ENCODE data around the gene FARS2. TPM values are rescaled to one million over a fixed set of nuclear protein-coding genes. Genes with fewer than 3 reads are reported as not detected.

FARS2 gene
- total RNA-seq, 1 experiment from 2014 or later, result 15.0 TPM

GRCh38 chr6:5677219-5678000, 416.1 kb downstream of the FARS2 start (continued):
- TF ChIP-seq NR1H2 (CRISPR knock-in tag; IDR thresholded peaks at IDR 0.05), result no peak

- no peak for DNase-seq (ENCODE audit: low spot score)
- peaks cover 5% of the 10 kb centered on the region for H3K9me3 Mint-ChIP-seq
- H3K27me3 Mint-ChIP-seq (ENCODE audit: low read depth), result no peaks in the 10 kb centered on the region
- TF ChIP-seq E2F1 (CRISPR knock-in tag; IDR thresholded peaks at IDR 0.05), result no peak
- TF ChIP-seq CREB1 (CRISPR knock-in tag; IDR thresholded peaks at IDR 0.05), result no peak
- no peak for TF ChIP-seq JUN (CRISPR knock-in tag; IDR thresholded peaks at IDR 0.05)
- TF ChIP-seq TEAD1 (CRISPR knock-in tag; IDR thresholded peaks at IDR 0.05), result no peak
- TF ChIP-seq, protein P1, sequence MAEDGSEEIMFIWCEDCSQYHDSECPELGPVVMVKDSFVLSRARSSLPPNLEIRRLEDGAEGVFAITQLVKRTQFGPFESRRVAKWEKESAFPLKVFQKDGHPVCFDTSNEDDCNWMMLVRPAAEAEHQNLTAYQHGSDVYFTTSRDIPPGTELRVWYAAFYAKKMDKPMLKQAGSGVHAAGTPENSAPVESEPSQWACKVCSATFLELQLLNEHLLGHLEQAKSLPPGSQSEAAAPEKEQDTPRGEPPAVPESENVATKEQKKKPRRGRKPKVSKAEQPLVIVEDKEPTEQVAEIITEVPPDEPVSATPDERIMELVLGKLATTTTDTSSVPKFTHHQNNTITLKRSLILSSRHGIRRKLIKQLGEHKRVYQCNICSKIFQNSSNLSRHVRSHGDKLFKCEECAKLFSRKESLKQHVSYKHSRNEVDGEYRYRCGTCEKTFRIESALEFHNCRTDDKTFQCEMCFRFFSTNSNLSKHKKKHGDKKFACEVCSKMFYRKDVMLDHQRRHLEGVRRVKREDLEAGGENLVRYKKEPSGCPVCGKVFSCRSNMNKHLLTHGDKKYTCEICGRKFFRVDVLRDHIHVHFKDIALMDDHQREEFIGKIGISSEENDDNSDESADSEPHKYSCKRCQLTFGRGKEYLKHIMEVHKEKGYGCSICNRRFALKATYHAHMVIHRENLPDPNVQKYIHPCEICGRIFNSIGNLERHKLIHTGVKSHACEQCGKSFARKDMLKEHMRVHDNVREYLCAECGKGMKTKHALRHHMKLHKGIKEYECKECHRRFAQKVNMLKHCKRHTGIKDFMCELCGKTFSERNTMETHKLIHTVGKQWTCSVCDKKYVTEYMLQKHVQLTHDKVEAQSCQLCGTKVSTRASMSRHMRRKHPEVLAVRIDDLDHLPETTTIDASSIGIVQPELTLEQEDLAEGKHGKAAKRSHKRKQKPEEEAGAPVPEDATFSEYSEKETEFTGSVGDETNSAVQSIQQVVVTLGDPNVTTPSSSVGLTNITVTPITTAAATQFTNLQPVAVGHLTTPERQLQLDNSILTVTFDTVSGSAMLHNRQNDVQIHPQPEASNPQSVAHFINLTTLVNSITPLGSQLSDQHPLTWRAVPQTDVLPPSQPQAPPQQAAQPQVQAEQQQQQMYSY (CRISPR knock-in tag; IDR thresholded peaks at IDR 0.05), result no peak
- no peak for TF ChIP-seq FOXP1 (CRISPR knock-in tag; IDR thresholded peaks at IDR 0.05; ENCODE audit: borderline replicate concordance)
- TF ChIP-seq, protein P2, sequence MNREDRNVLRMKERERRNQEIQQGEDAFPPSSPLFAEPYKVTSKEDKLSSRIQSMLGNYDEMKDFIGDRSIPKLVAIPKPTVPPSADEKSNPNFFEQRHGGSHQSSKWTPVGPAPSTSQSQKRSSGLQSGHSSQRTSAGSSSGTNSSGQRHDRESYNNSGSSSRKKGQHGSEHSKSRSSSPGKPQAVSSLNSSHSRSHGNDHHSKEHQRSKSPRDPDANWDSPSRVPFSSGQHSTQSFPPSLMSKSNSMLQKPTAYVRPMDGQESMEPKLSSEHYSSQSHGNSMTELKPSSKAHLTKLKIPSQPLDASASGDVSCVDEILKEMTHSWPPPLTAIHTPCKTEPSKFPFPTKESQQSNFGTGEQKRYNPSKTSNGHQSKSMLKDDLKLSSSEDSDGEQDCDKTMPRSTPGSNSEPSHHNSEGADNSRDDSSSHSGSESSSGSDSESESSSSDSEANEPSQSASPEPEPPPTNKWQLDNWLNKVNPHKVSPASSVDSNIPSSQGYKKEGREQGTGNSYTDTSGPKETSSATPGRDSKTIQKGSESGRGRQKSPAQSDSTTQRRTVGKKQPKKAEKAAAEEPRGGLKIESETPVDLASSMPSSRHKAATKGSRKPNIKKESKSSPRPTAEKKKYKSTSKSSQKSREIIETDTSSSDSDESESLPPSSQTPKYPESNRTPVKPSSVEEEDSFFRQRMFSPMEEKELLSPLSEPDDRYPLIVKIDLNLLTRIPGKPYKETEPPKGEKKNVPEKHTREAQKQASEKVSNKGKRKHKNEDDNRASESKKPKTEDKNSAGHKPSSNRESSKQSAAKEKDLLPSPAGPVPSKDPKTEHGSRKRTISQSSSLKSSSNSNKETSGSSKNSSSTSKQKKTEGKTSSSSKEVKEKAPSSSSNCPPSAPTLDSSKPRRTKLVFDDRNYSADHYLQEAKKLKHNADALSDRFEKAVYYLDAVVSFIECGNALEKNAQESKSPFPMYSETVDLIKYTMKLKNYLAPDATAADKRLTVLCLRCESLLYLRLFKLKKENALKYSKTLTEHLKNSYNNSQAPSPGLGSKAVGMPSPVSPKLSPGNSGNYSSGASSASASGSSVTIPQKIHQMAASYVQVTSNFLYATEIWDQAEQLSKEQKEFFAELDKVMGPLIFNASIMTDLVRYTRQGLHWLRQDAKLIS (CRISPR knock-in tag; IDR thresholded peaks at IDR 0.05; ENCODE audit: borderline replicate concordance), result no peak
- no peak for TF ChIP-seq ZNF121 (CRISPR knock-in tag; IDR thresholded peaks at IDR 0.05)
- TF ChIP-seq RORB (CRISPR knock-in tag; IDR thresholded peaks at IDR 0.05), result no peak
- no peak for TF ChIP-seq NFATC4 (CRISPR knock-in tag; IDR thresholded peaks at IDR 0.05)
- no peak for TF ChIP-seq ATF6 (CRISPR knock-in tag; IDR thresholded peaks at IDR 0.05)
- TF ChIP-seq ZNF396 (CRISPR knock-in tag; IDR thresholded peaks at IDR 0.05; ENCODE audit: borderline replicate concordance), result no peak
- ChIA-PET CTCF (interaction anchor here (0.7 kb wide), 1 partner anchor 45 kb away, joined by 3 read pairs; no protein-coding TSS in a partner anchor), POLR2A (no interaction called here)
- 0 out of 2 replicates have a peak, but pooled peaks cover 3% of the 10 kb centered on the region for H3K36me3 Mint-ChIP-seq
- no peak for ATAC-seq
- no peak overlapping the region for H3K4me3 Mint-ChIP-seq
- H3K27ac Mint-ChIP-seq, result no peak overlapping the region
- peaks cover 28% of the 10 kb centered on the region for H3K4me1 Mint-ChIP-seq
These were observed 418.0 kb downstream of the FARS2 start for GRCh38 chr6:5679270-5679669.

All from WTC11 (cell line).